K562 (cell line): ENCODE measurements around the gene C1orf116. TPM values are rescaled to one million over a fixed set of nuclear protein-coding genes. Genes with fewer than 3 reads are reported as not detected.

Source experiments
- CBX3 ChIP-seq, 2 experiments: IDR thresholded peaks; 1 replicate in 1 of 2; 2 replicates in 1 of 2; pipeline ENCODE4 v1.6.1; 2012; ENCODE audit warnings: inconsistent platforms in 2 of 2, low read length in 2 of 2, borderline replicate concordance in 1 of 2, control low read depth in 1 of 2
- CREB3L1 ChIP-seq: fragments of 450-650 bp; IDR thresholded peaks from 2 replicates; pipeline ENCODE4 v1.6.1; 2014; ENCODE audit warnings: low read depth, mild to moderate bottlenecking, moderate library complexity, borderline replicate concordance
- CXXC5 ChIP-seq: fragments of 250-450 bp; sonication (Bioruptor Pico); IDR thresholded peaks from 2 replicates; pipeline ENCODE4 v1.8.0; 2022; ENCODE audit warnings: inconsistent platforms, mild to moderate bottlenecking, moderate library complexity
- E2F8 ChIP-seq: fragments of 450-650 bp; IDR thresholded peaks from 2 replicates; pipeline ENCODE4 v1.7.1; 2018; ENCODE audit warnings: mild to moderate bottlenecking, low read depth; ENCODE audit not compliant: partially characterized antibody
- ELF1 ChIP-seq: fragments of 200-800 bp; sonication (Bioruptor generic); IDR thresholded peaks from 2 replicates; pipeline ENCODE4 v1.6.1; 2016; ENCODE audit warnings: missing genetic modification characterization, missing compliant biosample characterization
- ETV6 ChIP-seq, 3 experiments: fragments of 150-350 bp in 1 of 3; sonication (generic) in 1 of 3; formaldehyde crosslinking in 1 of 3; IDR thresholded peaks; 2 replicates each; pipeline versions ENCODE4 v1.6.1 to v1.8.0; 2014 to 2022; ENCODE audit warnings: borderline replicate concordance in 2 of 3, low read depth in 2 of 3, antibody characterized with exemption in 1 of 3, low read length in 1 of 3, mild to moderate bottlenecking in 1 of 3, missing genetic modification reagents in 1 of 3
- FOXP4 ChIP-seq: sonication (generic); formaldehyde crosslinking; IDR thresholded peaks from 2 replicates; pipeline ENCODE4 v1.8.0; 2022; ENCODE audit warnings: mild to moderate bottlenecking, missing genetic modification reagents, borderline replicate concordance
- MCM2 ChIP-seq: fragments of 450-650 bp; IDR thresholded peaks from 2 replicates; pipeline ENCODE4 v1.6.1; 2017; ENCODE audit warnings: low read depth, mild to moderate bottlenecking
- MEIS2 ChIP-seq: fragments of 450-650 bp; IDR thresholded peaks from 2 replicates; pipeline ENCODE4 v1.6.1; 2014; ENCODE audit warnings: mild to moderate bottlenecking; ENCODE audit not compliant: partially characterized antibody
- NCOA1 ChIP-seq: fragments of 450-650 bp; IDR thresholded peaks from 2 replicates; pipeline ENCODE4 v1.6.1; 2016; ENCODE audit warnings: low read depth
- PTBP1 ChIP-seq: fragments of 200-400 bp; formaldehyde crosslinking; IDR thresholded peaks from 2 replicates; pipeline ENCODE4 v1.6.1; 2017; ENCODE audit warnings: low read depth, low read length
- RBM15 ChIP-seq: fragments of 200-400 bp; formaldehyde crosslinking; IDR thresholded peaks from 2 replicates; pipeline ENCODE4 v1.6.1; 2018; ENCODE audit warnings: mild to moderate bottlenecking, low read length, moderate library complexity; ENCODE audit not compliant: insufficient read depth
- TAF9B ChIP-seq: fragments of 450-650 bp; IDR thresholded peaks from 2 replicates; pipeline ENCODE4 v1.6.1; 2018; ENCODE audit warnings: mild to moderate bottlenecking; ENCODE audit not compliant: partially characterized antibody
- TRIM24 ChIP-seq, 2 experiments: fragments of 450-650 bp; IDR thresholded peaks; 2 replicates each; pipeline ENCODE4 v1.6.1; 2016
- ZC3H4 ChIP-seq: sonication (generic); formaldehyde crosslinking; IDR thresholded peaks from 2 replicates; pipeline ENCODE4 v1.9.0; 2021; ENCODE audit warnings: missing genetic modification reagents, borderline replicate concordance
- ZNF197 ChIP-seq: fragments of 200-800 bp; sonication (Bioruptor generic); IDR thresholded peaks from 2 replicates; pipeline ENCODE4 v1.6.1; 2016; ENCODE audit warnings: low read depth, missing genetic modification characterization, missing compliant biosample characterization
- ZNF561 ChIP-seq: fragments of 450-650 bp; formaldehyde crosslinking; conservative IDR thresholded peaks from 2 replicates; pipeline ENCODE4 v1.4.0; 2020; ENCODE audit warnings: mild to moderate bottlenecking, moderate library complexity
- ZNF696 ChIP-seq: fragments of 250-450 bp; sonication (Bioruptor Pico); conservative IDR thresholded peaks from 2 replicates; pipeline ENCODE4 v1.4.0; 2020; ENCODE audit warnings: mild to moderate bottlenecking, moderate library complexity
- ZNF699 ChIP-seq: fragments of 250-450 bp; sonication (Bioruptor Pico); IDR thresholded peaks from 2 replicates; pipeline ENCODE4 v1.8.0; 2021; ENCODE audit warnings: mild to moderate bottlenecking, moderate library complexity; ENCODE audit not compliant: insufficient replicate concordance
- ZNF740 ChIP-seq, 3 experiments: fragments of 200-800 bp in 1 of 3; sonication (Bioruptor generic) in 1 of 3; sonication (generic) in 1 of 3; formaldehyde crosslinking in 1 of 3; IDR thresholded peaks; 2 replicates each; pipeline versions ENCODE4 v1.6.1 to v1.8.0; 2016 to 2022; ENCODE audit warnings: mild to moderate bottlenecking in 2 of 3, missing compliant biosample characterization in 2 of 3, missing genetic modification characterization in 2 of 3, missing genetic modification reagents in 1 of 3
- ZNF79 ChIP-seq: fragments of 250-450 bp; sonication (Bioruptor Pico); IDR thresholded peaks from 2 replicates; pipeline ENCODE4 v1.4.0; 2020; ENCODE audit warnings: low read depth, mild to moderate bottlenecking, moderate library complexity
- polyA plus RNA-seq, 8 experiments: library from polyadenylated mRNA; depleted of rRNA in 4 of 8; stranded (reverse) in 5 of 8; unstranded in 3 of 8; fragments of >200 nt; fragmentation: Nextera tagmentation in 2 of 8; fragmentation: Illumina TruSeq in 1 of 8; extraction: Ambion mirVana in 2 of 8; extraction: Trizol in 1 of 8; gene quantifications; 2 replicates each; pipeline versions ENCODE4 v1.2.1 to v1.2.3, GENCODE V29; 2011 to 2014; ENCODE audit warnings: inconsistent platforms in 1 of 8, missing spikeins in 1 of 8
- total RNA-seq, 7 experiments: library from RNA; depleted of rRNA in 6 of 7; stranded (reverse); fragments of >200 nt in 6 of 7; fragmentation: Illumina TruSeq in 2 of 7; extraction: Trizol in 2 of 7; gene quantifications; 2 replicates each; pipeline versions ENCODE4 v1.2.1 to v1.2.3, GENCODE V29; 2011 to 2021; ENCODE audit warnings: low replicate concordance in 1 of 7

The C1orf116 gene
- total and polyA plus RNA-seq, 9 of the 15 experiments (the other 6 are each of a cell fraction or from before 2014, with no cell fraction given) = 0.62 to 3.0 (median 0.95) TPM

GRCh38 chr1:207034208-207034607, 1.7 kb upstream of the C1orf116 start (continued):
- TF ChIP-seq ZNF740 (CRISPR knock-in tag; IDR thresholded peaks at IDR 0.05) (no peak), ZNF740 (tag; IDR thresholded peaks at IDR 0.05) (no peak), MEIS2 (peak; percentile 19), RBM15 (no peak), MCM2 (no peak), CREB3L1 (no peak), ELF1 (tag) (peak; percentile 65), FOXP4 (CRISPR knock-in tag) (no peak), ZNF561 (CRISPR knock-in tag) (no peak), TRIM24 (IDR thresholded peaks at IDR 0.05) (no peak), ZNF696 (no peak), E2F8 (no peak), NCOA1 (peak; percentile 87), ZC3H4 (CRISPR knock-in tag) (no peak), CBX3 (IDR thresholded peaks at IDR 0.05; ENCODE audit: borderline replicate concordance in 1 of 2, low read length in 2 of 2) (no peak), CXXC5 (CRISPR knock-in tag) (no peak), ZNF699 (no peak), PTBP1 (no peak), ZNF197 (CRISPR knock-in tag) (no peak), ZNF79 (CRISPR knock-in tag) (no peak), ETV6 (IDR thresholded peaks at IDR 0.05; ENCODE audit: borderline replicate concordance in 1 of 2, low read depth in 2 of 2, low read length in 1 of 2) (no peak), ETV6 (CRISPR knock-in tag; IDR thresholded peaks at IDR 0.05; ENCODE audit: borderline replicate concordance) (no peak), TAF9B (no peak)
